Astrocyte of the cerebellum (primary cell): Measurements from ENCODE around the gene TNIK.

ENCODE experiments used
- DNase-seq: peaks from one replicate; pipeline ENCODE4 v3.0.0-alpha.2; 2011; ENCODE audit warnings: low read depth
- H3K4me3 ChIP-seq: 2 replicates; pipeline ENCODE4 v1.5.1; 2011; ENCODE audit warnings: mild to moderate bottlenecking, low read depth, low read length, moderate library complexity
- in situ Hi-C: cut with HindIII; loops from 2 replicates; pipeline ENCODE4 v1.10.0; 2017; ENCODE audit warnings: low sequenced_read_pairs
- TF ChIP-seq, protein P1 (sequence below): IDR thresholded peaks from 2 replicates; pipeline ENCODE4 v1.5.1; 2012; ENCODE audit warnings: low read length, low read depth, moderate library complexity, mild to moderate bottlenecking; ENCODE audit errors: missing control alignments

Gene TNIK

DNA sequence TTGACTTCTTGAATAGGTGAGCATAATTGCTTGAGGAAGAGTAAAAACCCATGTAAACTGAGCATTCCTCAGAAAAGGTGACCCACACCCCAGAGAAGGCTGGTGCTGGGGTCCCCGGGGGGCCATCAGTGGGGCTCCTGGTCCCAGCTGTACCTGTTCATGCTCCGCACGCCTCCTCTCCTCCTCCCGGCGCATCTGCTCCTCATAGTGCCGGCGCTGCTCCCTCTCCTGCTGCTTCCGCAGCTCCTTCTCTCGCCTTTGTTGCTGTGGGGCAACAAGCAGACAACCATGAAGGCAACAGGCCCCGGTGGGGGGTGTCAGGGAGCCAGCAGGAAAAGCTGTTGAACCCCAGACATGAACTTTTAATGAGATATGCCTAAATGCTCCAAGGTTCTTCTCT lies 320.0 kb downstream of the TNIK start:
- DNase-seq, result no peak
- TF ChIP-seq, protein P1, sequence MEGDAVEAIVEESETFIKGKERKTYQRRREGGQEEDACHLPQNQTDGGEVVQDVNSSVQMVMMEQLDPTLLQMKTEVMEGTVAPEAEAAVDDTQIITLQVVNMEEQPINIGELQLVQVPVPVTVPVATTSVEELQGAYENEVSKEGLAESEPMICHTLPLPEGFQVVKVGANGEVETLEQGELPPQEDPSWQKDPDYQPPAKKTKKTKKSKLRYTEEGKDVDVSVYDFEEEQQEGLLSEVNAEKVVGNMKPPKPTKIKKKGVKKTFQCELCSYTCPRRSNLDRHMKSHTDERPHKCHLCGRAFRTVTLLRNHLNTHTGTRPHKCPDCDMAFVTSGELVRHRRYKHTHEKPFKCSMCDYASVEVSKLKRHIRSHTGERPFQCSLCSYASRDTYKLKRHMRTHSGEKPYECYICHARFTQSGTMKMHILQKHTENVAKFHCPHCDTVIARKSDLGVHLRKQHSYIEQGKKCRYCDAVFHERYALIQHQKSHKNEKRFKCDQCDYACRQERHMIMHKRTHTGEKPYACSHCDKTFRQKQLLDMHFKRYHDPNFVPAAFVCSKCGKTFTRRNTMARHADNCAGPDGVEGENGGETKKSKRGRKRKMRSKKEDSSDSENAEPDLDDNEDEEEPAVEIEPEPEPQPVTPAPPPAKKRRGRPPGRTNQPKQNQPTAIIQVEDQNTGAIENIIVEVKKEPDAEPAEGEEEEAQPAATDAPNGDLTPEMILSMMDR, result no peak
- in situ Hi-C loops, result no loop called here
- H3K4me3 ChIP-seq, result no peak overlapping the region

GRCh38 chr3:171138027-171138426 lies 322.2 kb downstream of the TNIK start:
- TF ChIP-seq, protein P1, result no peak
- in situ Hi-C loops, result no loop called here
- no peak overlapping the region for H3K4me3 ChIP-seq

GRCh38 chr3:171135549-171135948 lies 324.7 kb downstream of the TNIK start:
- no peak for DNase-seq
- TF ChIP-seq, protein P1, result no peak
- H3K4me3 ChIP-seq, result no peak overlapping the region
- in situ Hi-C loops, result no loop called here

More at GRCh38 chr3:171138027-171138426, 322.2 kb downstream of the TNIK start:
- no peak for DNase-seq

- in situ Hi-C loops, result no loop called here
- DNase-seq, result no peak
- H3K4me3 ChIP-seq, result no peak overlapping the region
- TF ChIP-seq, protein P1, result no peak
Observed at GRCh38 chr3:171133796-171134569, 326.2 kb downstream of the TNIK start.

- in situ Hi-C loops, result no loop called here
Observed at GRCh38 chr3:171133337-171133736, 326.9 kb downstream of the TNIK start.

DNA sequence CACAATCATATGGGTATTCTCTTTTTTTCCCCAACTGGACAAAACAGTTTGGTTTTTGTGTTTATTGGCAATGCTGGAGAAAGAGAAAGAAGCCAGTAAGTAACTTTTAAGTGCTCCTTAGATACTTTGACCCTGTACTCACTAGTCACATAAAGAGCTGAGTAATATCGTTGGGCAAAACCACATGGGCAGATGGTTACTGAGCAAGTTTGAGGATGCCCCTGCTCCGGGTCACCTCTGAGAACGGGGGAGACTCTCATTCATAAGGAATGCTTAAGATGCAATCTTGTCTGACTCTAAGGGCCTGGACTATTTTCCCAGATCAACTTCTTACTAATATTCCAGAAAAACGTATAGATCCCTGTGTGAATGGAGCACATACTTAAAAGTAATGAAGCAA lies 327.3 kb downstream of the TNIK start:
- TF ChIP-seq, protein P1, result no peak
- no peak overlapping the region for H3K4me3 ChIP-seq
- DNase-seq, result no peak
- in situ Hi-C loops, result no loop called here

More at GRCh38 chr3:171133337-171133736, 326.9 kb downstream of the TNIK start:
- DNase-seq, result no peak
- no peak overlapping the region for H3K4me3 ChIP-seq
- TF ChIP-seq, protein P1, result no peak
